ENCODE measurements around the gene TYW1B.
"Not testable (repeated sequence)": the region's sequence is repeated elsewhere in the genome, so short reads cannot be mapped to it uniquely, and the experiment has no call there.

DNA sequence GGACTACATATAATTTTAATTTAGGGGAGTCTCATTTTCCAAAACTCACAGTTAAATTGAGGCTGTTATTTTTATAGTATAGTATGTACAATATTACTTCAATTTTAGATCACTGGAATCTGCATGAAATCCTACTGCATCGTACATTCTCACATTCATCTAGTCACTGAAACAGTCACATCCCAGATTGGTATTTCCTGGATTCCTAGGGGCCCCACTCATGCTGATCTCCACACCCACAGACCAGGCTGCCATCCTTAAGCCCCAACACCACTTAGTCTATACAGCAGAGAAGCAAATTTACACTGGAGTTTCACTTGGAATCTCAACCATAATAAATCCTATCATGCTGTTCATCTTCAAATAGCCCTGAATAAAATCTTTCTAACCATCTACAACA, 26.4 kb downstream of the TYW1B start:
- TF ChIP-seq CTCF (IDR thresholded peaks at IDR 0.05; ENCODE audit: insufficient read depth, low read depth, low read length); EZH2 (IDR thresholded peaks at IDR 0.05; ENCODE audit: insufficient read depth, low read length): not testable (repeated sequence)

Measured in astrocyte (in vitro differentiated cells and primary cell).